Measurements from ENCODE around the gene VANGL1.

The VANGL1 gene

GRCh38 chr1:115669886-115670285, 28.1 kb downstream of the VANGL1 start:
- DNase-seq = no peak

- DNase-seq = no peak
These were observed 28.9 kb downstream of the VANGL1 start for GRCh38 chr1:115670476-115671175.

GRCh38 chr1:115671176-115671934, 29.6 kb downstream of the VANGL1 start:
- no peak for DNase-seq

GRCh38 chr1:115672224-115673009, 30.6 kb downstream of the VANGL1 start:
- no peak for DNase-seq

GRCh38 chr1:115676498-115677181, 34.9 kb downstream of the VANGL1 start:
- no peak for DNase-seq

- no peak for DNase-seq
These were observed 35.4 kb downstream of the VANGL1 start for GRCh38 chr1:115677182-115677555.

- no peak for DNase-seq
These were observed 35.8 kb downstream of the VANGL1 start for GRCh38 chr1:115677565-115677964.

- DNase-seq = no peak
These were observed 36.4 kb downstream of the VANGL1 start for GRCh38 chr1:115678141-115678540.

- DNase-seq = no peak
These were observed 37.4 kb downstream of the VANGL1 start for GRCh38 chr1:115679141-115679611.

GRCh38 chr1:115680730-115681111, 39.0 kb downstream of the VANGL1 start:
- no peak for DNase-seq

GRCh38 chr1:115682792-115683191, 41.0 kb downstream of the VANGL1 start:
- DNase-seq = no peak

- no peak for DNase-seq
These were observed 43.4 kb downstream of the VANGL1 start for GRCh38 chr1:115685029-115685705.

- DNase-seq = no peak
These were observed 46.0 kb downstream of the VANGL1 start for GRCh38 chr1:115687744-115688143.

GRCh38 chr1:115690972-115691371, 49.2 kb downstream of the VANGL1 start:
- no peak for DNase-seq

GRCh38 chr1:115692224-115692623, 50.5 kb downstream of the VANGL1 start:
- no peak for DNase-seq

- no peak for DNase-seq
These were observed 53.0 kb downstream of the VANGL1 start for GRCh38 chr1:115694805-115695204.

- DNase-seq = no peak
These were observed 55.8 kb downstream of the VANGL1 start for GRCh38 chr1:115697619-115698018.

GRCh38 chr1:115701090-115701489, 59.3 kb downstream of the VANGL1 start:
- no peak for DNase-seq

- DNase-seq = no peak
These were observed 61.2 kb downstream of the VANGL1 start for GRCh38 chr1:115702959-115703358.

GRCh38 chr1:115705085-115705951, 63.5 kb downstream of the VANGL1 start:
- DNase-seq = no peak

GRCh38 chr1:115705963-115706362, 64.2 kb downstream of the VANGL1 start:
- DNase-seq = no peak
